Activated T-helper 2 cell treated with anti-CD3 and anti-CD28 coated beads, Interferon-gamma antibody, Interleukin-2, Interleukin-4, amounts not matched to agents 10 μg/mL and 5 μg/mL and 100 μg/mL, durations not matched to agents 14 hours and 24 hours and 36 hours (primary cell): Measurements from ENCODE around the gene KRTAP12-2. TPM values are rescaled to one million over a fixed set of nuclear protein-coding genes. Genes with fewer than 3 reads are reported as not detected.

ENCODE experiments used
- DNase-seq: peaks from one replicate; pipeline ENCODE4 v3.0.0; 2021; ENCODE audit warnings: low spot score
- H3K27ac Mint-ChIP-seq: one replicate; pipeline ENCODE4 v1.8.0; 2021; ENCODE audit warnings: mixed read lengths
- H3K27me3 Mint-ChIP-seq: one replicate; pipeline ENCODE4 v1.8.0; 2021; ENCODE audit warnings: low read depth, mixed read lengths
- H3K36me3 Mint-ChIP-seq: one replicate; pipeline ENCODE4 v1.8.0; 2021; ENCODE audit warnings: low read depth, mixed read lengths
- H3K4me1 Mint-ChIP-seq: one replicate; pipeline ENCODE4 v1.8.0; 2021; ENCODE audit warnings: low read depth, mixed read lengths
- H3K4me3 Mint-ChIP-seq: one replicate; pipeline ENCODE4 v1.8.0; 2021; ENCODE audit warnings: low read depth, mild to moderate bottlenecking, moderate library complexity, mixed read lengths
- H3K9me3 Mint-ChIP-seq: one replicate; pipeline ENCODE4 v1.8.0; 2021; ENCODE audit warnings: mixed read lengths
- intact Hi-C: fragments of 100-400 bp; cut with micrococcal nuclease; formaldehyde crosslinking; loops from one replicate; pipeline ENCODE4 v1.15.1; 2023
- total RNA-seq: library from RNA; stranded (reverse); gene quantifications from 2 replicates; pipeline ENCODE4 v1.2.3, GENCODE V29; 2022

The KRTAP12-2 gene
- not detected in 2 replicates for total RNA-seq

DNA sequence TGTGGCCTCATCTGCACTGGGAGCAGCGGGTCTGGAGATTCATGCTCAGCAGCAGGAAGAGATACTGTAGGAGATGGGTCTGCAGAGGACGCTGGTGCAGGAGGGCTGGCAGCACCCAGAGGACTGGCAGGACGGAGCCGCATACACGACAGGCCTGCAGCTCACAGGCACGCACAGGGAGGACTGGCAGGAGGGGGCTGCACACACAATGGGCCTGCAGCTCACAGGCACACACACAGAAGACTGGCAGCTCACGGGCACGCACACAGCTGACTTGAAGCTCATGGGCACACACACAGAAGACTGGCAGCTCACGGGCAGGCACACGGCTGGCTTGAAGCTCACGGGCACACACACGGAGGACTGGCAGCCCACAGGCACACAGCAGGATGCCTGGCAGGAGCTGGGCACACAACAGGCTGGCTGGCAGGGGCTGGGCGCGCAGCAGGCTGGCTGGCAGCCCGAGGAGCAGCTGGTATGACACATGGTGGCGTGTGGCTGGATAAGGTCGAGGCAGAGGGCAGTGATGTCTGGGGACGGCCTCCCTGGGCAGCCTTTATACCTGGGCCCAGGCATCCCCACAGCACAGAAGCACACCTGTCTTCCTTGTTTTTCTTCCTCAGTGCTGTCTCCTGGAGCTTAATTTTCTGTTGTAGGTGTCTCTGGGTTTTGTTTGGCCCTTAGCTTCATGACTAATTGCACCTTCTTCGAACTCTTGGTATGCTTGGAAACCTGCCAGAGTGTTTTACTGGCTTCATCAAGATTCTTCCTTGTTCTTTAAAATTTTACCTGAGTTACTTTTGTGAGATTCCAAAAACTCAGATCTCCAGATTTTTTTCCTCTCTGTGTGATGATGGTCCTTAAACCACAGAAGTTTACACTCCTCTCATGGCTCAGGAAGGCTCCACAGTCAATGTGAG, at the start of gene KRTAP12-2:
Gene KRTAP12-2, minus strand, starts transcription at position 527 of the 920 bp plus-strand sequence. Its CDS starts 41 bp downstream, at position 486.
- intact Hi-C loops, result no loop called here
- Mint-ChIP-seq H3K27me3 (peaks cover 20% of the 10 kb centered on the region), H3K36me3 (no peaks in the 10 kb centered on the region), H3K27ac (no peak within 1 kb of the TSS), H3K9me3 (peaks cover 23% of the 10 kb centered on the region), H3K4me1 (no peaks in the 10 kb centered on the region), H3K4me3 (no peak within 1 kb of the TSS)
- no peak for DNase-seq

DNA sequence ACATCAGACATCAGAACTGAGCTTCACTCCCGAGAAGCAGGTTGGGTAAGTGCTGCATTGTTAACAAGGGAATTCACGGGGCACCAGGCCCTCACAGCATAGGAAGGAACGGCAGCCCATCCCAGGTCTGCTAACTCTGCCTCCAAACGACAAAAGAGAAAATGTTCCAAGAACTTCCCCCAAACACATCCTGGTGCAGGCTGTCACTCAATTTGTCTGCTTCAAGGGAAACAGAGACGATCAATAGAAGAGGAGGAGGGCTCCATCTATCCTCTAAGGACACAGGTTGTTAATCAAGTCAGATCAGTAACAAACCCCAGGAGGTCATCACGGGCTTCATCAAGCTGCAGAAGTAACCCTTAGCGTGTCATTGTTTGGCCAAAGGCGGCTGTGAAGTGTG, 48.2 kb upstream of the KRTAP12-2 start:
- Mint-ChIP-seq H3K4me1 (peaks cover 2% of the 10 kb centered on the region), H3K36me3 (no peaks in the 10 kb centered on the region), H3K27ac (no peak overlapping the region), H3K9me3 (no peaks in the 10 kb centered on the region), H3K4me3 (no peak overlapping the region), H3K27me3 (peaks cover 80% of the 10 kb centered on the region)
- intact Hi-C loops, result no loop called here
- DNase-seq, result no peak

DNA sequence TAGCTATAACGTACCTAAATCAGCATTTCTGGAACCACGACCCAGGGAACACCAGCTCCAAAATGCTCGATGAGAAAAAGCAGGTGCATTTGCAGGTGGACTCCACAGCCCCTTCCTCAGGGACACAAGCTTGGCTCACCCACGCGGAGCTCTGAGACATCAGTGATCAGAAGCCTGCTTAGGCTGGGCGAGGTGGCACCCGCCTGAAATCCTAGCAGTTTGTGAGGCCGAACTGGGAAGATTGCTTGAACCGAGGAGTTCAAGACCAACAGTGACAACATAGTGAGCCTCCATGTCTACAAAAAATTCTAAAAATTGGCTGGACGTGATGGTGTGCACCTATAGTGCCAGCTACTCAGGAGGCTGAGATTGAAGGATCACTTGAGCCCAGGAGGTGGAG, 47.1 kb upstream of the KRTAP12-2 start:
- intact Hi-C loops, result no loop called here
- peaks cover 2% of the 10 kb centered on the region for H3K4me1 Mint-ChIP-seq
- no peaks in the 10 kb centered on the region for H3K9me3 Mint-ChIP-seq
- no peaks in the 10 kb centered on the region for H3K36me3 Mint-ChIP-seq
- H3K4me3 Mint-ChIP-seq, result no peak overlapping the region
- DNase-seq, result no peak
- no peak overlapping the region for H3K27ac Mint-ChIP-seq
- peaks cover 81% of the 10 kb centered on the region for H3K27me3 Mint-ChIP-seq

GRCh38 chr21:44713130-44713529, 46.4 kb upstream of the KRTAP12-2 start:
- Mint-ChIP-seq H3K4me3 (no peak overlapping the region), H3K27me3 (peaks cover 80% of the 10 kb centered on the region), H3K27ac (no peak overlapping the region), H3K9me3 (no peaks in the 10 kb centered on the region), H3K4me1 (peaks cover 2% of the 10 kb centered on the region), H3K36me3 (no peaks in the 10 kb centered on the region)
- DNase-seq, result no peak
- intact Hi-C loops, result no loop called here

DNA sequence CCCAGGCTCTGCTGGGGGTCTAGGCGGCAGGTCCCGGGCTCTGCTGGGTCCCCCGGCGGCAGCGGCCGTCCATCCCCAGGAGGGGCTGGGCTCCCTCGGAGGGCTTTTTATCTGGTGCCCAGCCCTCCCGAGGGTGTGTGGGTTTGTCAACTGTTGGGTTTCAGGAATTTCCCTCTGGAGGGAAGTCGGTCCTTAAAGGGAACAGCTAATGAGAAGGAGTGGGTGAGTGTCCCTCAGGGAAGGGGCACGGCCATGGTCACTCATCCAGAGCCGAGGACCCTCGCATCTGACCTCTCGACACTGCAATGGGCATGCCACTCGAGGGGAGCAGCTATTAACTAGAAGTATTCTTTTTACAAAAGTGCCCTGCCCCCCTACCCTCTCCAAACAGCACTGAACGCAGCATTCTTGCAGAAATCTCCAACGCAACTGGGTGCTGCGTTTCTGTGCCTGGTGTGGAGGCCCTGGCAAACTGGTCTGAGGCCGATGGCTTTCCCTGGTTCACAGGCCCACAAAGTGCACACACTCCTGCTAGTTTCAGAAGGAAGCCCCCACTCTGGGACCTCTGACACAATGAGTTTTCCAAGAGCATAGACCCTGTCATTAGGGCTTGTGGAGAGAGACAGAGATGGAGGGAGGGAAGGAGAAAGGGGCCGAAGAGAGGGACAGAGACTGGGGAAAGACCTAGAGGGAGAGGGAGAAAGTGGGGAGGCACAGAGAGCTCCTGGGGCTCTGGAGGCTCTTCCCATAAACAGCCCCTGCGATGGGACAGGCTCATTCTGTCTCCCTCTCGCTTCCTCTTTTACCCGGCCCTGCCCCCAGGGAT, 45.7 kb upstream of the KRTAP12-2 start:
- Mint-ChIP-seq H3K9me3 (no peaks in the 10 kb centered on the region), H3K4me1 (peaks cover 2% of the 10 kb centered on the region), H3K27me3 (peaks cover 80% of the 10 kb centered on the region), H3K4me3 (no peak overlapping the region), H3K27ac (no peak overlapping the region), H3K36me3 (no peaks in the 10 kb centered on the region)
- intact Hi-C loops, result no loop called here
- no peak for DNase-seq

DNA sequence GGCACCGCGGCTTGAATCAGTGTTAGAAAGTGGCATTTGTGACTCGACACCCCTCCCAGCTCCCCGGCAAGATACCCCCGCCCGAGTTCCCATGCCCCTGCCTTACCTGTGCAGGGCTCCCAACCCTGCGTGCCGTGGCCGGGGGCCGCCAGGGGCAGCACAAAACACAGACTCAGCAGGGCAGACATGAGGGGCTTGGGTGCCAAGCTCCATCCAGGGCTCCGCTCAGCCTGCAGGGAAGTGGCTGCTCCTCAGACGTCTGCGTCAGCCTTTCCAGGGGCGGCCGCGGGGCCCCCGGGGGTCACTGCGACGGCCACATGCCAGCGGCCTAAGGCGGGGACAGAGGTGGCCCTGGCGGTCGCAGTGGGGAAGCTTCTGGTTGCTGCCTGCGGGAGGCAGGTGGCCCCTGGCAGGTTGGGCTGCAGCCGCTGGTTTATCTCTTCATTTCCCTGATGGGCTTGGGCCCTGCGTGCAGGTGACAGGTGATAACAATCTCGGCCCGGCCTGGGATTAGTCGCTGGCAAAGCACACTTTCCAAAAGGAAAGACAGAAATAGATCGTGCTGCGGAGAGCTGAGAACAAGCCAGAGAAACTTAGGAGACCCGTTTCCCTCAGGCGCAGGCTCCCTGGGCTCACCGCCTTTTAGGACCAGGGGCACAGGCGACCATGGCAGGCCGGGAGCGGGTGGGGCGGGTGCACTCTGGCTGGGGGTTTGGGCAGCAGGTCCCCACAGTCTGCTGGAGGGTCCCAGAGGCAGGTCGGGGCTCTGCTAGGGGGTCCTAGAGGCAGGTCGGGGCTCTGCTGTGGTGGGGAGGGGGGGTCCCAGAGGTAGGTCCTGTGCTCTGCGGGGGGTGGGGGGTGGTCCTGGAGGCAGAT, 44.8 kb upstream of the KRTAP12-2 start, which contains the start of gene TSPEAR:
Gene TSPEAR, minus strand, starts transcription at position 246 of the 876 bp plus-strand sequence. Its CDS starts 58 bp downstream, at position 188.
- Mint-ChIP-seq H3K36me3 (no peaks in the 10 kb centered on the region), H3K27ac (no peak within 1 kb of the TSS), H3K9me3 (no peaks in the 10 kb centered on the region), H3K4me3 (no peak within 1 kb of the TSS), H3K27me3 (peaks cover 81% of the 10 kb centered on the region), H3K4me1 (peaks cover 2% of the 10 kb centered on the region)
- intact Hi-C loops, result no loop called here
- DNase-seq, result no peak

DNA sequence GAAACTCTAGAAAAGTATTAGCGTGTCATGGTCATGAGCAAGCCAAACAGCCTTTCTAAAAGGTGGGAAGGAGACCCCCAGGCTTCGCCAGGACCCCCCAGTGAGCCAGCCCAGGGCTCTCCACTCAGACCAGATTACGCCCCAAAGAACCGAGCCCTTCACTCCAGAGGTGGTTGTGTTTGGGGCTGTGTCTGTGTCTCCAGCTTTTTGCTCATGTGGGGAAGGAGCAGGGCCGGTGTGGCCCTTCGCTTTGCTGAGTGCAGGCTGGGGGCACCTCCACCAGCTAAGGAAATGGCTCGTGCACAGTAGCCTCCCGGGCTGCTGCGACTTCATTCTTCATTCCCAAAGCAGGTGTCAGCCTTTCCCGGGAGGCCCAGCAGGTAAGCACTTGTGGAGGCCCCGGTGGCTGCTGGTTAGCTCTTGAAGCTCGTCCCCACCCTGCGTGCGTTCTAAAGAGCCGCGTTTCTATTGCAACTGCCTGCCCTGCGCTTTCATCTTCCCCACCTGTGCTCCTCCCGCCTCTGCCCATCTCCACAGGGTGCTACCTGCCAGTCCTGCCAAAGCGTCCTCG, 44.1 kb upstream of the KRTAP12-2 start:
- Mint-ChIP-seq H3K36me3 (no peaks in the 10 kb centered on the region), H3K27ac (no peak overlapping the region), H3K27me3 (peaks cover 83% of the 10 kb centered on the region), H3K4me3 (no peak overlapping the region), H3K4me1 (peaks cover 2% of the 10 kb centered on the region), H3K9me3 (peaks cover 5% of the 10 kb centered on the region)
- no peak for DNase-seq
- intact Hi-C loops, result no loop called here

GRCh38 chr21:44710294-44710665, 43.6 kb upstream of the KRTAP12-2 start:
- Mint-ChIP-seq H3K9me3 (peaks cover 8% of the 10 kb centered on the region), H3K27me3 (peaks cover 81% of the 10 kb centered on the region), H3K4me1 (peaks cover 2% of the 10 kb centered on the region), H3K36me3 (no peaks in the 10 kb centered on the region), H3K4me3 (no peak overlapping the region), H3K27ac (no peak overlapping the region)
- DNase-seq, result no peak
- intact Hi-C loops, result no loop called here

DNA sequence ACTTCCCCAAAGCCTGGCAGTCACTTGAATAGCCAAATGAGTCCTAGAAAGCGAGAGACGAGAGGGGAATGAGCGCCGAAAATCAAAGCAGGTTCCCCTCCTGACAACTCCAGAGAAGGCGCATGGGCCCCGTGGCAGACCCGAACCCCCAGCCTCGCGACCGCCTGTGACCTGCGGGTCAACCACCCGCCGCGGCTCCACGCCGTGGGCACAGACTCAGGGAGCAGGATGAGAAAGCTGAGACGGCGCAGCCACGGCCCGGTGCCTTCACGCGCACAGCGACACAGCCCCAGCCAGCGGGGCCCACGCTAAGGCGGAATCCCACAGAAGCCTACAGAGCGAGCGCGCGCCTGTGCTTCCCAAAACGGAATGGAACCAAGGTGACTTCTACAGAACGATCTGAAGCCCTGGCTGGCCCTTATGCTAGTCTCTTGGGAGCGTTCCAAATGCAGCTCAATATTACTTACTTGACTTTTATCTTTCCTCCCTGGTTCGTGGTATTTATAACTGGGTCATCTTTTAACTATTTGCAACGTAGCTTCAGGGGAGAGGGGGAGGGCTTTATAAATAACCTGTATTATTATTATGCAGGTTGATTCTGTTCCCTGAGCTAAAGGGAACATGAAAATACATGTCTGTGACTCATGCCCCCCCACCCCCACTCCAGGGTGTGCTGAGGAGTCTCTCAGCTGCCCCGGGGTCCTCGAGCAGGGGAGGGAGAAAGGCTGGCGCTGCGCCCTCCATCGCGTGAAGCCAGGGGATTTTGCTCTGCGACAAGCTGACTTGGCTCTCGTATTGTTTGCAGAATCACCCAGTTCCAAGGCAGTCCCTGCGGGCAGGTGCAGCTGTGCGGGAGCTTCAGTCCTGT, 42.9 kb upstream of the KRTAP12-2 start:
- H3K27ac Mint-ChIP-seq, result no peak overlapping the region
- no peaks in the 10 kb centered on the region for H3K36me3 Mint-ChIP-seq
- intact Hi-C loops, result no loop called here
- peaks cover 83% of the 10 kb centered on the region for H3K27me3 Mint-ChIP-seq
- no peak overlapping the region for H3K4me3 Mint-ChIP-seq
- peaks cover 8% of the 10 kb centered on the region for H3K9me3 Mint-ChIP-seq
- DNase-seq, result no peak
- peaks cover 2% of the 10 kb centered on the region for H3K4me1 Mint-ChIP-seq

DNA sequence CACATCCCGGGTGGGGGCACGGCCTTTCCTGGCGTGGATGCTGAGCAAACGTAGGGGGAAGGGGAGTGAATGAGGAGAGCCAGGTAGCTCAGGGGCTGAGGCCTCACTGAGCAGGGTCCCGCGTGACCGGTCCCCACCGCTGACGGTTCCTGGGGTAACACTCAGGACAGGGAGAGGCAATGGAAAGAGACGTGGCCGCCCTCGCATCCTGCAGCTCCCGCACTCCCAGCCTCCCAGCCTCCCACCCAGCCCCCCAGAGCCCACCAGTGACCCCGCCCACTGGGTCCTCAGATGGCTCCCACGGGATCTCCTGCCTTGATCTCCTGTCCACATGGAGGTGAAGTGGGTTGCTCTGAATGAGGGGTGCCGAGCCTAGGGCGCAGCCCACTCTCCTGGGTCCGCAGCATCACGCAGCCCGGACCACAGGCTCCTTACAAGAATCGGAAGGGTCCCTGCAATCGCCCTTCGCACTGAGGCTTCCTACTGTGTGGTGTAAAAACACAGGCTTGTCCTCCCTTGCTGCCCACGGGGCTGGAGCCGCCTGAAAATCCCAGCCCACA, 42.2 kb upstream of the KRTAP12-2 start:
- no peak overlapping the region for H3K27ac Mint-ChIP-seq
- peaks cover 8% of the 10 kb centered on the region for H3K9me3 Mint-ChIP-seq
- H3K36me3 Mint-ChIP-seq, result no peaks in the 10 kb centered on the region
- DNase-seq, result no peak
- intact Hi-C loops, result no loop called here
- peaks cover 82% of the 10 kb centered on the region for H3K27me3 Mint-ChIP-seq
- peaks cover 2% of the 10 kb centered on the region for H3K4me1 Mint-ChIP-seq
- no peak overlapping the region for H3K4me3 Mint-ChIP-seq

- Mint-ChIP-seq H3K4me1 (peaks cover 2% of the 10 kb centered on the region), H3K4me3 (no peak overlapping the region), H3K36me3 (no peaks in the 10 kb centered on the region), H3K9me3 (peaks cover 8% of the 10 kb centered on the region), H3K27me3 (peaks cover 76% of the 10 kb centered on the region), H3K27ac (no peak overlapping the region)
- intact Hi-C loops, result no loop called here
- no peak for DNase-seq
Measured at GRCh38 chr21:44708213-44708865, 41.6 kb upstream of the KRTAP12-2 start.
